Natural killer cell (primary cell): Measurements from ENCODE around the gene RARA. TPM values are rescaled to one million over a fixed set of nuclear protein-coding genes. Genes with fewer than 3 reads are reported as not detected.

Experiments used
- ATAC-seq, 3 donors: fragments of 150-1000 bp in 2 of 3; fragments of 200-7000 bp in 1 of 3; cut with Tn5 transposase; 1 replicate in 1 of 3; 2 replicates in 2 of 3; pipeline ENCODE4 v1.10.0; 2021; ENCODE audit warnings: mild to moderate bottlenecking in 2 of 3, moderate library complexity in 2 of 3
- DNase-seq, 2 donors: peaks; one replicate each; pipeline versions ENCODE4 v3.0.0 to v3.0.0-alpha.2; 2013 to 2021; ENCODE audit warnings: mixed read lengths in 1 of 2
- H3K27ac ChIP-seq: one replicate; pipeline ENCODE4 v1.5.1; 2013; ENCODE audit warnings: mild to moderate bottlenecking, low read length
- H3K27me3 ChIP-seq: one replicate; pipeline ENCODE4 v1.6.1; 2013; ENCODE audit warnings: low read length; ENCODE audit not compliant: control insufficient read depth, insufficient read depth
- H3K36me3 ChIP-seq: one replicate; pipeline ENCODE4 v1.6.1; 2013; ENCODE audit warnings: low read length; ENCODE audit not compliant: control insufficient read depth, insufficient read depth
- H3K4me1 ChIP-seq: one replicate; pipeline ENCODE4 v1.6.1; 2013; ENCODE audit warnings: low read length; ENCODE audit not compliant: control insufficient read depth, insufficient read depth
- H3K4me3 ChIP-seq: one replicate; pipeline ENCODE4 v1.5.1; 2013; ENCODE audit warnings: low read length
- H3K9me3 ChIP-seq: one replicate; pipeline ENCODE4 v1.6.1; 2013; ENCODE audit warnings: low read length; ENCODE audit not compliant: control insufficient read depth, insufficient read depth
- H3K27ac Mint-ChIP-seq, 2 donors: one replicate each; pipeline ENCODE4 v1.8.0; 2022; ENCODE audit warnings: mild to moderate bottlenecking in 2 of 2, mixed read lengths in 2 of 2, moderate library complexity in 1 of 2
- H3K27me3 Mint-ChIP-seq, 2 donors: one replicate each; pipeline ENCODE4 v1.8.0; 2022; ENCODE audit warnings: low read depth in 2 of 2, mixed read lengths in 2 of 2
- H3K36me3 Mint-ChIP-seq: one replicate; pipeline ENCODE4 v1.8.0; 2022; ENCODE audit warnings: mixed read lengths
- H3K4me1 Mint-ChIP-seq, 2 donors: one replicate each; pipeline ENCODE4 v1.8.0; 2022; ENCODE audit warnings: mixed read lengths in 2 of 2
- H3K4me3 Mint-ChIP-seq: one replicate; pipeline ENCODE4 v1.8.0; 2022; ENCODE audit warnings: mild to moderate bottlenecking, moderate library complexity, mixed read lengths
- H3K9me3 Mint-ChIP-seq, 2 donors: one replicate each; pipeline ENCODE4 v1.8.0; 2022; ENCODE audit warnings: mixed read lengths in 2 of 2
- WGBS: methylation state at CpG from one replicate; pipeline ENCODE4 v1.1.7; 2013; ENCODE audit warnings: missing lambda C conversion rate; ENCODE audit not compliant: insufficient coverage; 5-methylcytosine and 5-hydroxymethylcytosine counted together
- intact Hi-C: fragments of 100-400 bp; cut with micrococcal nuclease; formaldehyde crosslinking; loops from one replicate; pipeline ENCODE4 v1.14.2; 2022
- total RNA-seq, 4 donors: library from RNA; stranded (reverse); fragments of 120-200 nt in 1 of 4; gene quantifications; one replicate each; pipeline versions ENCODE4 v1.2.3 to v1.2.4, GENCODE V29; 2013 to 2022
- TF ChIP-seq, protein P1 (sequence below): fragments of 200-600 bp; IDR thresholded peaks from one replicate; pipeline ENCODE4 v1.8.0; 2022; ENCODE audit warnings: antibody characterized with exemption

RARA gene
- total RNA-seq, 3 donors from 2014 or later (not counting 1 experiment from before 2014, with no cell fraction given): 75.9 to 94.6 (median 79.1) TPM

- peaks cover 13% of the 10 kb centered on the region for H3K36me3 ChIP-seq
- Mint-ChIP-seq H3K4me3 (no peak overlapping the region), H3K9me3 (no peaks in the 10 kb centered on the region), H3K27me3 (peaks cover 7 to 20% of the 10 kb centered on the region in 2 donors), H3K4me1 (peaks cover 9 to 30% of the 10 kb centered on the region in 2 donors), H3K36me3 (no peaks in the 10 kb centered on the region), H3K27ac (no peak overlapping the region)
- peaks cover 23% of the 10 kb centered on the region for H3K4me1 ChIP-seq
- ATAC-seq (no peak), DNase-seq (no peak)
- intact Hi-C loops: no loop called here
- no peaks in the 10 kb centered on the region for H3K9me3 ChIP-seq
- H3K27ac ChIP-seq: no peak overlapping the region
- H3K27me3 ChIP-seq: peaks cover 10% of the 10 kb centered on the region
- WGBS: 89% methylated on average over 5 of the region's 8 CpGs
- TF ChIP-seq, protein P1, sequence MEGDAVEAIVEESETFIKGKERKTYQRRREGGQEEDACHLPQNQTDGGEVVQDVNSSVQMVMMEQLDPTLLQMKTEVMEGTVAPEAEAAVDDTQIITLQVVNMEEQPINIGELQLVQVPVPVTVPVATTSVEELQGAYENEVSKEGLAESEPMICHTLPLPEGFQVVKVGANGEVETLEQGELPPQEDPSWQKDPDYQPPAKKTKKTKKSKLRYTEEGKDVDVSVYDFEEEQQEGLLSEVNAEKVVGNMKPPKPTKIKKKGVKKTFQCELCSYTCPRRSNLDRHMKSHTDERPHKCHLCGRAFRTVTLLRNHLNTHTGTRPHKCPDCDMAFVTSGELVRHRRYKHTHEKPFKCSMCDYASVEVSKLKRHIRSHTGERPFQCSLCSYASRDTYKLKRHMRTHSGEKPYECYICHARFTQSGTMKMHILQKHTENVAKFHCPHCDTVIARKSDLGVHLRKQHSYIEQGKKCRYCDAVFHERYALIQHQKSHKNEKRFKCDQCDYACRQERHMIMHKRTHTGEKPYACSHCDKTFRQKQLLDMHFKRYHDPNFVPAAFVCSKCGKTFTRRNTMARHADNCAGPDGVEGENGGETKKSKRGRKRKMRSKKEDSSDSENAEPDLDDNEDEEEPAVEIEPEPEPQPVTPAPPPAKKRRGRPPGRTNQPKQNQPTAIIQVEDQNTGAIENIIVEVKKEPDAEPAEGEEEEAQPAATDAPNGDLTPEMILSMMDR: no peak
- H3K4me3 ChIP-seq: no peak overlapping the region
These were observed 51.1 kb downstream of the RARA start for GRCh38 chr17:40360091-40360490.

DNA sequence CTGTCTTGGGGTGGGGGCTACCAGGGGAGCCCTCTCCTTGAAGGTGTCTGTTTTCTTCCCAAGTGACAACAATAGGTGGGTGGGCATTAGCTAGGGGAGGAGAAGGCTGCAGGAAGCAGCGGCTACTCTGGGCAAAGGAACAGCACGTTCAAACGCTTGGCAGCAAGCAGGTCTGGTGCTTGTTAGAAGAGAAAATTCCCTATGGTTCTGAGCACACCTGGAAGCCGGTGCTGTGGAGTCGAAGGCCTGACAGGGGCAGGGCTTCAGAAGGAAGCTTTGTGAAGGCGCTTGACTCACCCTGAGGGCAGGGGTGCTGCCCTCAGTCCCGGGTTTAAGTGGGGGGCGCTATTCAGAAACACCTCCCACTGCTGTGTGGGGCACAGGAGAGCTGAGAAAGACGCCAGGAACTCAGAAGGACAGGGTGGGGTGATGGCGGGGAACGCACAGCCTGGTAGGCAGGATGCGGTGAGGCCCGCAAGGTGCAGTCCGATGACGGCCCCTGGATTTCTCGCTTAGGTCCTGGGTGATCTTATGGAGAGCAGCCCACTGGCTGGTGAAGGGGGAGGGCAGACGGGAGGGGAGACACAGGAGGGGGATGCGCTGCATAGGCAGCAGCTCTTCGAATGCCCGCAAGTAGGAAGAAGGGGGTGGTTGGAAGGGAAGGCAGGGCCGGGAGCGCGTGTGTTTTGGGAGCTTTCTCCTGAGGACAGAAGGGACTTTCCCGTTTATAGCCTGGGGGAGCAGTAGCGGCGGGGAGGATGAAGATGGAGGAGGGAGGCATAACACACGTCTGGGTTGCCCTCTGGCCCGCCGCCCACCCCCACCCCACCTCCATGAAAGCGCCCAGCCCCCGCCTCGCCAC is 52.3 kb downstream of the RARA start:
- Histone ChIP-seq H3K27ac (no peak overlapping the region), H3K36me3 (peaks cover 2% of the 10 kb centered on the region), H3K4me3 (no peak overlapping the region), H3K9me3 (no peaks in the 10 kb centered on the region), H3K27me3 (peaks cover 10% of the 10 kb centered on the region), H3K4me1 (peaks cover 19% of the 10 kb centered on the region)
- 73% methylated on average over 26 of the region's 32 CpGs for WGBS
- Mint-ChIP-seq H3K27ac (no peak overlapping the region), H3K36me3 (no peaks in the 10 kb centered on the region), H3K4me3 (peak overlapping the region; percentile 30), H3K27me3 (peaks cover 7 to 20% of the 10 kb centered on the region in 2 donors), H3K4me1 (peaks cover 9 to 30% of the 10 kb centered on the region in 2 donors), H3K9me3 (no peaks in the 10 kb centered on the region)
- ATAC-seq: no peak
- intact Hi-C loops: no loop called here
- peak in 1 of 2 donors; percentile 7 for DNase-seq
- TF ChIP-seq, protein P1: no peak

- Histone ChIP-seq H3K4me1 (peaks cover 19% of the 10 kb centered on the region), H3K4me3 (no peak overlapping the region), H3K36me3 (no peaks in the 10 kb centered on the region), H3K27me3 (peaks cover 10% of the 10 kb centered on the region), H3K9me3 (no peaks in the 10 kb centered on the region), H3K27ac (no peak overlapping the region)
- Mint-ChIP-seq H3K4me3 (peak overlapping the region; percentile 62), H3K9me3 (no peaks in the 10 kb centered on the region), H3K4me1 (peaks cover 9 to 30% of the 10 kb centered on the region in 2 donors), H3K27ac (no peak overlapping the region), H3K36me3 (no peaks in the 10 kb centered on the region), H3K27me3 (peaks cover 7 to 20% of the 10 kb centered on the region in 2 donors)
- intact Hi-C loops: no loop called here
- ATAC-seq (peak in 1 of 3 donors; percentile 2), DNase-seq (no peak)
- 70% methylated on average over 21 of the region's 24 CpGs for WGBS
- TF ChIP-seq, protein P1: no peak
These were observed 53.1 kb downstream of the RARA start for GRCh38 chr17:40361925-40362695.
